ENCODE results near the gene PLXNA4.

PLXNA4 gene

DNA sequence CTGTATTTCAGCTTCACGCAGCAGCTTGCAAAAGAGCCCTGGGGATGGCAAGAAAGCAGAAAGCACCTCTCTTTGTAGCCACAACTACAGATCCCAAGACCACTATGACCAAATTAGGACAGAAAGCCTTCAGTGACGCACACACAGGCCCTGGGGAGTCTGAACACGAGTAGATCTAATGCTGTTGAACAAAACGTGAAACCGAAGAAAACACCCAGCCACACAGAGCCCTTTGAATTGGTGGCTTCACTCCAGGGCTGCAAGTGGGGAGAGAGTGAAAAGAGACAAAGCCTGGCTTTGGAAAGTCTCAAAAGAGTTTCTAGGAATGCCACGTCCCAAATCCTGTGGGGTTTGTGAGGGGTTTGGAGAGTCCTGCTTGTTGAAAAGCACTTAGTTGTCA, 28.4 kb downstream of the PLXNA4 start (continued):
- TF ChIP-seq, protein P1, sequence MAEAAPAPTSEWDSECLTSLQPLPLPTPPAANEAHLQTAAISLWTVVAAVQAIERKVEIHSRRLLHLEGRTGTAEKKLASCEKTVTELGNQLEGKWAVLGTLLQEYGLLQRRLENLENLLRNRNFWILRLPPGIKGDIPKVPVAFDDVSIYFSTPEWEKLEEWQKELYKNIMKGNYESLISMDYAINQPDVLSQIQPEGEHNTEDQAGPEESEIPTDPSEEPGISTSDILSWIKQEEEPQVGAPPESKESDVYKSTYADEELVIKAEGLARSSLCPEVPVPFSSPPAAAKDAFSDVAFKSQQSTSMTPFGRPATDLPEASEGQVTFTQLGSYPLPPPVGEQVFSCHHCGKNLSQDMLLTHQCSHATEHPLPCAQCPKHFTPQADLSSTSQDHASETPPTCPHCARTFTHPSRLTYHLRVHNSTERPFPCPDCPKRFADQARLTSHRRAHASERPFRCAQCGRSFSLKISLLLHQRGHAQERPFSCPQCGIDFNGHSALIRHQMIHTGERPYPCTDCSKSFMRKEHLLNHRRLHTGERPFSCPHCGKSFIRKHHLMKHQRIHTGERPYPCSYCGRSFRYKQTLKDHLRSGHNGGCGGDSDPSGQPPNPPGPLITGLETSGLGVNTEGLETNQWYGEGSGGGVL (tag by site-specific recombination; IDR thresholded peaks at IDR 0.05): no peak
- TF ChIP-seq ZNF580 (tag by site-specific recombination; IDR thresholded peaks at IDR 0.05) (no peak), TCF7L2 (IDR thresholded peaks at IDR 0.05; ENCODE audit: borderline replicate concordance, low read depth, low read length) (no peak), ZNF501 (tag by site-specific recombination; IDR thresholded peaks at IDR 0.05) (no peak), ZNF175 (tag by site-specific recombination; IDR thresholded peaks at IDR 0.05) (no peak)
- TF ChIP-seq, protein P2, sequence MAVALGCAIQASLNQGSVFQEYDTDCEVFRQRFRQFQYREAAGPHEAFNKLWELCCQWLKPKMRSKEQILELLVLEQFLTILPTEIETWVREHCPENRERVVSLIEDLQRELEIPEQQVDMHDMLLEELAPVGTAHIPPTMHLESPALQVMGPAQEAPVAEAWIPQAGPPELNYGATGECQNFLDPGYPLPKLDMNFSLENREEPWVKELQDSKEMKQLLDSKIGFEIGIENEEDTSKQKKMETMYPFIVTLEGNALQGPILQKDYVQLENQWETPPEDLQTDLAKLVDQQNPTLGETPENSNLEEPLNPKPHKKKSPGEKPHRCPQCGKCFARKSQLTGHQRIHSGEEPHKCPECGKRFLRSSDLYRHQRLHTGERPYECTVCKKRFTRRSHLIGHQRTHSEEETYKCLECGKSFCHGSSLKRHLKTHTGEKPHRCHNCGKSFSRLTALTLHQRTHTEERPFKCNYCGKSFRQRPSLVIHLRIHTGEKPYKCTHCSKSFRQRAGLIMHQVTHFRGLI (tag by site-specific recombination; IDR thresholded peaks at IDR 0.05): no peak
- TF ChIP-seq, protein P3, sequence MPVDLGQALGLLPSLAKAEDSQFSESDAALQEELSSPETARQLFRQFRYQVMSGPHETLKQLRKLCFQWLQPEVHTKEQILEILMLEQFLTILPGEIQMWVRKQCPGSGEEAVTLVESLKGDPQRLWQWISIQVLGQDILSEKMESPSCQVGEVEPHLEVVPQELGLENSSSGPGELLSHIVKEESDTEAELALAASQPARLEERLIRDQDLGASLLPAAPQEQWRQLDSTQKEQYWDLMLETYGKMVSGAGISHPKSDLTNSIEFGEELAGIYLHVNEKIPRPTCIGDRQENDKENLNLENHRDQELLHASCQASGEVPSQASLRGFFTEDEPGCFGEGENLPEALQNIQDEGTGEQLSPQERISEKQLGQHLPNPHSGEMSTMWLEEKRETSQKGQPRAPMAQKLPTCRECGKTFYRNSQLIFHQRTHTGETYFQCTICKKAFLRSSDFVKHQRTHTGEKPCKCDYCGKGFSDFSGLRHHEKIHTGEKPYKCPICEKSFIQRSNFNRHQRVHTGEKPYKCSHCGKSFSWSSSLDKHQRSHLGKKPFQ (tag by site-specific recombination; IDR thresholded peaks at IDR 0.05): no peak

DNA sequence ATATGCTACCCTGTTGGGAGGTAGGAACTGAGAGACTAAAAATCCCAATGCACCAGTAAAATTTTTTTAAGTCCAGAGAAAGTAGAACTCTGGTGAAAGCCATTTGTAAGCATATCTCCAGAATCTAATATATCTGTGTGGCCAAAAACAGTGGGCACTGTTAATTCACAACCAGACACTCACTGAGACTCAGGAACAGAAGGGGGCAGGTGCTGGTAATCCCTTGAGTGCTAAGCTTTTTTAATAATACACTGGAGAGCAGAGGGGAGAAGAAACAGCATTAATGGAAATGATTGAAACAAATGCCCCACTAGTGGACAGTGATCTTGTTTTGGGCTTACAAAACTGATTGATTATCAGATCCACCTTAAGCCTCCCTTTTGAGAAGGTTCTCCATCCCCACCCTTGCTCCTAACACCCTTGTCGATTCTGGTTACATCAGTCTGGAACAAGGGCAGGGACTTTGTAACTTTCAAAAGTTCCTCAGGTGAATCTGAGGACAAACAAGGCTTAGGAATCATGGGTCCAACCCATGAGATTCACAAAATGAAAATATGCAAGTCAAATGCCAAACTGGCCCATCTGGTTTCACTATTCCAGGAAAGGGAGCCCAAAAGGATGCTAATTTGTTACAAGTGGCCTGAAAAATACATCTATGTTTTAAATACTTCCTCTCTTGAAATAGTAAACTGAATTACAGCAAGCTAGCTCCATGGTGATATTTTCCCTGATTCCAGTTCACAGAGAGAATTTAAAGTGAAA, 29.7 kb downstream of the PLXNA4 start:
- H3K4me3 ChIP-seq (ENCODE audit: low read depth, low read length): no peak overlapping the region
- H3K4me1 ChIP-seq (ENCODE audit: control insufficient read depth, insufficient read depth, low read length): no peaks in the 10 kb centered on the region
- H3K36me3 ChIP-seq (ENCODE audit: control insufficient read depth in 2 of 2, insufficient read depth in 1 of 2, low read length in 2 of 2): no peaks in the 10 kb centered on the region
- no peak for TF ChIP-seq ZNF623 (tag by site-specific recombination; IDR thresholded peaks at IDR 0.05)
- no peak for TF ChIP-seq ZNF549 (tag by site-specific recombination; IDR thresholded peaks at IDR 0.05)
- no peak for TF ChIP-seq PRDM2 (tag by site-specific recombination; IDR thresholded peaks at IDR 0.05; ENCODE audit: borderline replicate concordance)
- TF ChIP-seq ZFHX2 (tag by site-specific recombination; conservative IDR thresholded peaks at IDR 0.05): no peak
- TF ChIP-seq ZNF114 (tag by site-specific recombination; IDR thresholded peaks at IDR 0.05): no peak
- TF ChIP-seq ZBTB7A (tag by site-specific recombination; IDR thresholded peaks at IDR 0.05; ENCODE audit: low read depth): no peak
- no peak for TF ChIP-seq ZBTB26 (tag by site-specific recombination; optimal IDR thresholded peaks at IDR 0.05)
- TF ChIP-seq YY2 (tag by site-specific recombination; IDR thresholded peaks at IDR 0.05): no peak
- no peak for TF ChIP-seq ZBTB6 (tag by site-specific recombination; IDR thresholded peaks at IDR 0.05)
- TF ChIP-seq SETDB1 (IDR thresholded peaks at IDR 0.05; ENCODE audit: insufficient read length, low read length): no peak
- TF ChIP-seq GLI4 (tag by site-specific recombination; IDR thresholded peaks at IDR 0.05): no peak
- no peaks in the 10 kb centered on the region for H3K9me3 ChIP-seq (ENCODE audit: control insufficient read depth, insufficient read depth, low read depth, low read length)
- no peak overlapping the region for H3K27ac ChIP-seq (ENCODE audit: extremely low read depth, low read depth, low read length)
- POLR2A ChIA-PET: no interaction called here
- CTCF ChIA-PET: no interaction called here

All from HEK293 (cell line).